Mucosa of rectum (tissue), 2 donors: ENCODE measurements around the gene TTC23.

ENCODE experiments used
- H3K27ac ChIP-seq, 2 donors: one replicate each; pipeline ENCODE4 v1.7.0; 2013; ENCODE audit warnings: inconsistent platforms in 2 of 2, low read depth in 2 of 2, low read length in 2 of 2
- H3K27me3 ChIP-seq, 2 donors: one replicate each; pipeline ENCODE4 v1.7.0; 2013; ENCODE audit warnings: low read length in 2 of 2; ENCODE audit not compliant: control insufficient read depth in 2 of 2, insufficient read depth in 2 of 2
- H3K36me3 ChIP-seq, 2 donors: one replicate each; pipeline ENCODE4 v1.7.0; 2013; ENCODE audit warnings: low read length in 2 of 2; ENCODE audit not compliant: control insufficient read depth in 2 of 2, insufficient read depth in 2 of 2
- H3K4me1 ChIP-seq, 2 donors: one replicate each; pipeline ENCODE4 v1.7.0; 2013; ENCODE audit warnings: low read length in 2 of 2, mild to moderate bottlenecking in 1 of 2; ENCODE audit not compliant: control insufficient read depth in 2 of 2, insufficient read depth in 2 of 2
- H3K4me3 ChIP-seq, 2 donors: one replicate each; pipeline ENCODE4 v1.7.0; 2013; ENCODE audit warnings: low read length in 2 of 2
- H3K9ac ChIP-seq, 2 donors: one replicate each; pipeline ENCODE4 v1.7.0; 2013; ENCODE audit warnings: low read length in 2 of 2, low read depth in 1 of 2, mild to moderate bottlenecking in 1 of 2
- H3K9me3 ChIP-seq, 2 donors: one replicate each; pipeline ENCODE4 v1.7.0; 2013; ENCODE audit warnings: low read length in 2 of 2; ENCODE audit not compliant: control insufficient read depth in 2 of 2
- donor health status: healthy.
- donor health status: Normal muscosa, but diverticular disease.

TTC23 gene

DNA sequence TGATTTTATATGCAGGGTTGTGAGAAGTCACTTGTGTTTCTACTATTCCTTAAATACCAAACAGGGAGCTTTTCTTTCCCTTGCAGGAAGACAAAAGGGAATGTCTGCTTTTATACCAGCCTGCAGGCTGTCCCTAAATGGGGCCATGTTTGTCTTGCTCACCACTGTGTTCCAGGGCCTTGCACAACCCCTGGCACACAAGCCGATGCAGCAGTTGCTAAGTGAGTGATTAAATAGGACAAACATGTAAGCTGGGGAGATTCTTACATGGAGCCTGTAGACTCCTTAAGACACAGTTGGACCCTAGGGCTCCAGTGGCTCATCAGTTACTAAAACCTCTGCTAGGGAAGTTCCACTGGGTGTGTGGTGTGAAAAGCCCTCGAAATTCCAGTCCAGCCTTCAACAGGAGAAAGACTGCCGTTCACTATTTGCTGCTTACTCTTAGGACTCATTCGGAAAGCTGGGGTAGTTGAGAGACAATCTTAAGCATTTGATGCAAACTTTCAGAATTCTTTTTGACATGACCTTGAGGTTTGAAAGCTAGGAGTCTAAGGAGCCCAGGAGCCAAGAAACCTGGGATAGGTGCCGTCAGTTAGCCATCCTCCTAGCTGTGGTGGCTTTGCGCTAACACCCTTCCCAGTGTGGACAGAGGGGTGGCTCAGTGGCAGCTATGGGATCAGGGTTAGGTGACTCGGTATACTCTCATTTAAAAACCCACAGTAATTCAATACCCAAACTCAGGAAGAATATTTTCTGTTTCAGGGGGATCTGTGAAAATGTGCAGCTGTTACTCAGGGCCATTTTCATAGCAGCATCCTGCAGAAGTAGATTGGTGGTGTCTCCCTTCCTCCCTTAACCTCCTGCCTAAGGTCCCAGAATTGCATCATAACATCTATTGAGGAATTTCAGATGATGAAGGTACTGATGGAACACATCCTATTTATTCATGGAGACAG lies 105.4 kb downstream of the TTC23 start:
- H3K36me3 ChIP-seq, result no peaks in the 10 kb centered on the region
- H3K27ac ChIP-seq, result no peak overlapping the region
- no peaks in the 10 kb centered on the region for H3K27me3 ChIP-seq
- H3K4me3 ChIP-seq, result no peak overlapping the region
- no peaks in the 10 kb centered on the region for H3K9me3 ChIP-seq
- H3K9ac ChIP-seq, result no peak overlapping the region
- peaks cover 0 to 11% of the 10 kb centered on the region in 2 donors for H3K4me1 ChIP-seq

DNA sequence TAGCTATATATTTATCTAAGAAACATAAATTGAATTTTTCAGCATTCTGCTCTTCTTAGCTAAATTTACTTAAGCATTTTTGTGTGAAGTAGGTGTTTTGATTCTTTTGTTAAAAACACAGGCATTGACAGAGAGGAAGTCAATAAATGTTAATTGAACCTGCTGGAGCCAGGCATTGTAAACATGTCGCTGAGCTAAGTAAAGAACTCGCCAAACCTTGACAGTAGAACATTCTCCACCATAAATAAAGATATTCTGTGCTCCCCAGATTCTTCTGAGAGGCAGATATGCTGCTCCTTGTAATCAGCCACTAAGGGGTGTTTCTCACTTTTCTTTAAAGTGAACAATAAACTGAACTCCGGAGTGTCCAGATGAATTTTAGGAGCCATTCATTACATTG lies 106.1 kb downstream of the TTC23 start:
- no peak overlapping the region for H3K9ac ChIP-seq
- no peak overlapping the region for H3K27ac ChIP-seq
- peaks cover 0 to 11% of the 10 kb centered on the region in 2 donors for H3K4me1 ChIP-seq
- no peak overlapping the region for H3K4me3 ChIP-seq
- H3K9me3 ChIP-seq, result no peaks in the 10 kb centered on the region
- no peaks in the 10 kb centered on the region for H3K27me3 ChIP-seq
- H3K36me3 ChIP-seq, result peaks cover 0 to 3% of the 10 kb centered on the region in 2 donors

- peaks cover 0 to 3% of the 10 kb centered on the region in 2 donors for H3K36me3 ChIP-seq
- no peak overlapping the region for H3K9ac ChIP-seq
- peaks cover 0 to 11% of the 10 kb centered on the region in 2 donors for H3K4me1 ChIP-seq
- H3K9me3 ChIP-seq, result no peaks in the 10 kb centered on the region
- H3K4me3 ChIP-seq, result no peak overlapping the region
- H3K27me3 ChIP-seq, result no peaks in the 10 kb centered on the region
- no peak overlapping the region for H3K27ac ChIP-seq
Observed at GRCh38 chr15:99142562-99142961, 106.8 kb downstream of the TTC23 start.

GRCh38 chr15:99141943-99142342 lies 107.4 kb downstream of the TTC23 start:
- Histone ChIP-seq H3K36me3 (peaks cover 0 to 3% of the 10 kb centered on the region in 2 donors), H3K27me3 (no peaks in the 10 kb centered on the region), H3K9ac (no peak overlapping the region), H3K4me1 (peaks cover 0 to 11% of the 10 kb centered on the region in 2 donors), H3K9me3 (no peaks in the 10 kb centered on the region), H3K4me3 (no peak overlapping the region), H3K27ac (no peak overlapping the region)

GRCh38 chr15:99140590-99140989 lies 108.8 kb downstream of the TTC23 start:
- no peak overlapping the region for H3K27ac ChIP-seq
- peaks cover 0 to 11% of the 10 kb centered on the region in 2 donors for H3K4me1 ChIP-seq

DNA sequence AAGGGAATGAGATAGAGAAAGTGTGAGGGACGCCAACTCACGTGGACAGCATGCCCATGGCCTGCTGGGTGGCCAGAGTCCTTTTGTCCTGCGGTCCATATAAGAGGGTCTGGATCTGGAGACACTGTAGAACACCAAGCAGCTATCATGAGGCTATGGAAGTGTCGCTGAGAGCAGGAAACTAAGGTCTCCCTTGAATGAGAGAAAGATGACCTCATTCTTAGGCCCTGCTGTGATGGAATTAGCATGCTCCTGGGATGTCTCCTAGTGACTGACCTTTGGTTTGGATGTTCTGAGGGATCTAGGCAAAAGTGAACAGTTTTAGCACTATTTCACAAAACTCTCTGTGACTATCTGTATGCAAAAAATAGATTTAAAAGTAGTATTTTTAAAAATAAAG lies 110.1 kb downstream of the TTC23 start:
- H3K4me1 ChIP-seq, result peaks cover 0 to 11% of the 10 kb centered on the region in 2 donors
- no peaks in the 10 kb centered on the region for H3K9me3 ChIP-seq
- H3K27me3 ChIP-seq, result no peaks in the 10 kb centered on the region
- H3K4me3 ChIP-seq, result no peak overlapping the region
- no peak overlapping the region for H3K9ac ChIP-seq
- H3K36me3 ChIP-seq, result peaks cover 0 to 7% of the 10 kb centered on the region in 2 donors
- no peak overlapping the region for H3K27ac ChIP-seq

More at GRCh38 chr15:99140590-99140989, 108.8 kb downstream of the TTC23 start:
- H3K36me3 ChIP-seq, result peaks cover 0 to 7% of the 10 kb centered on the region in 2 donors
- no peak overlapping the region for H3K4me3 ChIP-seq
- no peaks in the 10 kb centered on the region for H3K9me3 ChIP-seq
- H3K27me3 ChIP-seq, result no peaks in the 10 kb centered on the region
- H3K9ac ChIP-seq, result no peak overlapping the region

DNA sequence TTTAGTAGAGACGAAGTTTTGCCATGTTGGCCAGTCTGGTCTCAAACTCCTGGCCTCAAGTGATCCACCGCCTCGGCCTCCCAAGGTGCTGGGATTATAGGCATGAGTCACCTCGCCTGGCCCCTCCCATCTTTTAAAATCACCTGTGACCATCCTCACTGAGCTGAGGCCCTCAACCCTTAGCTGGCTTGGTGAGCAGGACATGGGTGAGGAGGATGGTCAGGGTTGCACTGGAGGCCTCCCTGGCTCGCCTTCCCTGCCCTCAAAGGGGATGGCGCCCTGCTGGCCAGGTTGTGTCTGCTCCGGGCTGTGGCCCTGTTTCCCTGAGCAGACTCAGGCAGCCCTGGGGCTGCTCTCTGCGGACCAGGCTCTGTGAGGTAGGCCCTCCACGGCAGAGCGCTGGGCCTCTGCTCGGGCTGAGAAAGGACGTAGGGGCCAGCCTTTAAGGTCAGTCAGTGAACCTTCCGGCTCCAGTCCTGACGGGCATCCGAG lies 110.8 kb downstream of the TTC23 start:
- Histone ChIP-seq H3K9me3 (no peaks in the 10 kb centered on the region), H3K9ac (no peak overlapping the region), H3K4me1 (peaks cover 0 to 5% of the 10 kb centered on the region in 2 donors), H3K36me3 (peaks cover 0 to 7% of the 10 kb centered on the region in 2 donors), H3K4me3 (no peak overlapping the region), H3K27me3 (no peaks in the 10 kb centered on the region), H3K27ac (no peak overlapping the region)

DNA sequence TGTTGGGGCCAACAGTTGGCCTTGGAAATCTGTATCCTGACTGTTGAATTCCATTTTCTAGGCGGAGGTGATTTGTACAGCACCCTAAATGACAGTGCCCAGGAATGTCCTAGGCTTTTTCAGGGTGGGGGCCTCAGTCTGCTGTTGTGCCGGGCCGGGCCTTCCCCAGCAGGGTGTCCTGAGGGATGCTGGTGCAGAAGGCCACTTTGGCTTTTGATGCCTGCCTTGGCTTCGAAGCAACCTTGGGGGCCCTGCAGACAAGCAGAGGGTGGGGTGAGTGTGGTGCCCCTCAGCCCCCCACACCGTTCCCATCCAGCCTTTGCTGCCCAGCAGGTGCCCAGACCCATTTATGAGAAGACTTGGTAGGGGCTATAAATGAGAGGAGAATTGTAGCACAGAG lies 111.5 kb downstream of the TTC23 start:
- H3K36me3 ChIP-seq, result peaks cover 0 to 7% of the 10 kb centered on the region in 2 donors
- H3K4me1 ChIP-seq, result no peaks in the 10 kb centered on the region
- H3K27ac ChIP-seq, result no peak overlapping the region
- H3K27me3 ChIP-seq, result no peaks in the 10 kb centered on the region
- no peak overlapping the region for H3K9ac ChIP-seq
- no peaks in the 10 kb centered on the region for H3K9me3 ChIP-seq
- H3K4me3 ChIP-seq, result no peak overlapping the region

DNA sequence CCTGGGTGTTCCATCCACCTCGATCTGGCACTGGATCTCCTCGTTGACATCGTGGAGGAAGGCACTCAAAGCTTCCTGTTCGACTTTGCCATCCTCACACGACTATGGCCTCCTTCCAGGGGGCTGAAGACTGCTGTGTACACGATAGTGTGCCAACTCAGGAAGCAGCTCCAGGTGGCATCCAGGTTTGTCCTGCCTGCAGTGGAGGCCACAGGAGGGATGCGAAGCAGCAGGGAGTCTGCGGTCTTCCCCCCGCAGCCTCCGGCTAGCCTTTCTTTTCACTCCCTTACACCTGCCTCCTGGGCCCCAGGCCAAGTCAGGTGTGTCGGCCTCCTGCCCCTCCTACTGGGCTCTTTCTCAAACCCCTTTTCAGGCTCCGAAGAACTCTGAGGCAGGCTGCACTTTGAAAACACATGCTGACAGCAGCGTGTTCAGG lies 112.3 kb downstream of the TTC23 start:
- H3K36me3 ChIP-seq, result peaks cover 0 to 7% of the 10 kb centered on the region in 2 donors
- no peaks in the 10 kb centered on the region for H3K9me3 ChIP-seq
- H3K9ac ChIP-seq, result no peak overlapping the region
- H3K4me1 ChIP-seq, result no peaks in the 10 kb centered on the region
- no peaks in the 10 kb centered on the region for H3K27me3 ChIP-seq
- no peak overlapping the region for H3K27ac ChIP-seq
- H3K4me3 ChIP-seq, result no peak overlapping the region

DNA sequence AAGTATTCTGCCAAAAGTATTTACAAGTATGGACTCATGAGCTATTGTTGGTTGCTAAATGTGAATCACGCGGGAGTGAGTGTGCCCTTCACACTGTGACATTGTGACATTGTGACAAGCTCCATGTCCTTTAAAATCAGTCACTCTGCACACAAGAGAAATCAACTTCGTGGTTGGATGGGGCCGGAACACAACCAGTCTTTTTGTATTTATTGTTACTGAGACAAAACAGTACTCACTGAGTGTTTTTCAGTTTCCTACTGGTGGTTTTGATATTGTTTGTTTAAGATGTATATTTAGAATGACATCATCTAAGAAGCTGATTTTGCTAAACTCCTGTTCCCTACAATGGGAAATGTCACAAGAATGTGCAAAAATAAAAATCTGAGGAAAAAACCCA lies 114.2 kb downstream of the TTC23 start:
- no peaks in the 10 kb centered on the region for H3K9me3 ChIP-seq
- peaks cover 0 to 7% of the 10 kb centered on the region in 2 donors for H3K36me3 ChIP-seq
- no peak overlapping the region for H3K9ac ChIP-seq
- no peak overlapping the region for H3K27ac ChIP-seq
- no peak overlapping the region for H3K4me3 ChIP-seq
- no peaks in the 10 kb centered on the region for H3K27me3 ChIP-seq
- H3K4me1 ChIP-seq, result no peaks in the 10 kb centered on the region
